ENCODE measurements around the gene CADPS. TPM values are rescaled to one million over a fixed set of nuclear protein-coding genes. Genes with fewer than 3 reads are reported as not detected.

CADPS gene
- total RNA-seq, 2 donors from 2014 or later: 11.7 to 20.8 TPM

DNA sequence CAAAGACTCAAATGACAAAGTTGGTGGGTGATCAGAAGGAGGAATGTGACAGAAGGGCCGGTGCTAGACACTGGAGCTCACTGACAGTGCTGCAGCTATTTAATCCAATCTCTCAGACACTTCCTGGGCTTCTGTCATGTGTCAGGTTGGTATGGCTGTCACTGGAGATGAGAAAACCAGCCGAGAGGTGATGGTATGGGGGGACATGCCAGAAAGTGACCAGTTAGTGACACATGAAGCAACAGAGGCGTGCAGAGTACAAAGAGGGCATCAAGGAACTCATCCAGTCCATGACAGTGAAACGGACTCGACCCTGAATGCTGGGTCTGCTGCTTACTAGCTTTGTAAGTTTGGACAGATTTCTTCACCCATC, 219.5 kb downstream of the CADPS start:
- Histone ChIP-seq H3K27me3 (ENCODE audit: control insufficient read depth, insufficient read depth, low read length, poor library complexity, severe bottlenecking) (no peaks in the 10 kb centered on the region), H3K4me3 (ENCODE audit: low read length) (no peak overlapping the region), H3K9ac (ENCODE audit: extremely low read depth, low read length, poor library complexity, severe bottlenecking) (no peak overlapping the region), H3K4me1 (ENCODE audit: control insufficient read depth, insufficient read depth, low read length) (no peaks in the 10 kb centered on the region), H3K36me3 (ENCODE audit: control insufficient read depth, insufficient read depth, low read length) (no peaks in the 10 kb centered on the region), H3K9me3 (ENCODE audit: control insufficient read depth, low read length) (no peaks in the 10 kb centered on the region), H3K27ac (ENCODE audit: low read depth, low read length) (no peak overlapping the region)
- WGBS, 2 experiments (ENCODE audit: insufficient coverage in 1 of 2, insufficient read length in 1 of 2): 94 to 100% methylated on average over 2 to 4 of the region's 5 CpGs
- Mint-ChIP-seq H3K4me3 (no peak overlapping the region), H3K4me1 (no peaks in the 10 kb centered on the region), H3K27ac (no peak overlapping the region), H3K27me3 (ENCODE audit: insufficient read depth) (no peaks in the 10 kb centered on the region), H3K36me3 (ENCODE audit: low read depth) (no peaks in the 10 kb centered on the region), H3K9me3 (no peaks in the 10 kb centered on the region)
- DNase-seq: no peak
- TF ChIP-seq, protein P1, sequence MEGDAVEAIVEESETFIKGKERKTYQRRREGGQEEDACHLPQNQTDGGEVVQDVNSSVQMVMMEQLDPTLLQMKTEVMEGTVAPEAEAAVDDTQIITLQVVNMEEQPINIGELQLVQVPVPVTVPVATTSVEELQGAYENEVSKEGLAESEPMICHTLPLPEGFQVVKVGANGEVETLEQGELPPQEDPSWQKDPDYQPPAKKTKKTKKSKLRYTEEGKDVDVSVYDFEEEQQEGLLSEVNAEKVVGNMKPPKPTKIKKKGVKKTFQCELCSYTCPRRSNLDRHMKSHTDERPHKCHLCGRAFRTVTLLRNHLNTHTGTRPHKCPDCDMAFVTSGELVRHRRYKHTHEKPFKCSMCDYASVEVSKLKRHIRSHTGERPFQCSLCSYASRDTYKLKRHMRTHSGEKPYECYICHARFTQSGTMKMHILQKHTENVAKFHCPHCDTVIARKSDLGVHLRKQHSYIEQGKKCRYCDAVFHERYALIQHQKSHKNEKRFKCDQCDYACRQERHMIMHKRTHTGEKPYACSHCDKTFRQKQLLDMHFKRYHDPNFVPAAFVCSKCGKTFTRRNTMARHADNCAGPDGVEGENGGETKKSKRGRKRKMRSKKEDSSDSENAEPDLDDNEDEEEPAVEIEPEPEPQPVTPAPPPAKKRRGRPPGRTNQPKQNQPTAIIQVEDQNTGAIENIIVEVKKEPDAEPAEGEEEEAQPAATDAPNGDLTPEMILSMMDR (conservative IDR thresholded peaks at IDR 0.05): no peak

DNA sequence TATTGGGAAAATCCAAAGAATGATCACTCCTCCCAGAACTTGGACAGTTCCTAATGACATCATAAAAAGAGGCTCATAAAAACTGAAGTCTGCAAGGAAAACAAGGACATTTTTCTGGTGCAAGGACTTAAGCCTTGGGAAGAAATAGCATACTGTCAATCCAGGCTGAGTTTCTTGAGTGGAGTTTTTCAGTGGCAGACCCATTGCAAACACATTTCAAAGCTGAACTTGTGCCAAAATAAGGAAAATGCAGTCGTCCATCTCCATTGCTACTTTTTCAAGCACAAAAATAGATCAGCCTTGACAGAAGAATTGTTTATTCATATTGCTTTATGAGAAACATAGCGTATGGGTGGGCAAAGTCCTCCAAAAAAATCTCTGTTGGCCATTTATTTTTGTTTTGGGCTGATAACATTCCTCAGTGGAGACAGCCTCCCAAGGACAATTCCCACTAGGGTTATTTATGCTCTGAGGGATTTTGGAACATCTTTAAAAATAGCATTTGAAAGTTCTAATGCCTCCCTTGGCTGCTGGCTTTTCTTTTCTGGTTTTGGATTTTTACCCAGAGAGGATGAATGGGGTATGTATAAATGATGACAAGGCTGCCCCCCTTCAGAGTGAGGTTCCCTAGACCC, 220.0 kb downstream of the CADPS start:
- no peaks in the 10 kb centered on the region for H3K27me3 ChIP-seq (ENCODE audit: control insufficient read depth, insufficient read depth, low read length, poor library complexity, severe bottlenecking)
- H3K4me3 ChIP-seq (ENCODE audit: low read length): no peak overlapping the region
- Mint-ChIP-seq H3K36me3 (ENCODE audit: low read depth) (no peaks in the 10 kb centered on the region), H3K9me3 (no peaks in the 10 kb centered on the region), H3K27ac (no peak overlapping the region), H3K27me3 (ENCODE audit: insufficient read depth) (no peaks in the 10 kb centered on the region), H3K4me3 (no peak overlapping the region), H3K4me1 (no peaks in the 10 kb centered on the region)
- no peak for DNase-seq
- H3K27ac ChIP-seq (ENCODE audit: low read depth, low read length): no peak overlapping the region
- H3K36me3 ChIP-seq (ENCODE audit: control insufficient read depth, insufficient read depth, low read length): peaks cover under 1% of the 10 kb centered on the region
- WGBS, 2 experiments (ENCODE audit: insufficient coverage in 1 of 2, insufficient read length in 1 of 2): 97 to 100% methylated on average over 1 to 2 of the region's 2 CpGs
- H3K4me1 ChIP-seq (ENCODE audit: control insufficient read depth, insufficient read depth, low read length): no peaks in the 10 kb centered on the region
- H3K9me3 ChIP-seq (ENCODE audit: control insufficient read depth, low read length): no peaks in the 10 kb centered on the region
- H3K9ac ChIP-seq (ENCODE audit: extremely low read depth, low read length, poor library complexity, severe bottlenecking): no peak overlapping the region
- TF ChIP-seq, protein P1 (conservative IDR thresholded peaks at IDR 0.05): no peak

DNA sequence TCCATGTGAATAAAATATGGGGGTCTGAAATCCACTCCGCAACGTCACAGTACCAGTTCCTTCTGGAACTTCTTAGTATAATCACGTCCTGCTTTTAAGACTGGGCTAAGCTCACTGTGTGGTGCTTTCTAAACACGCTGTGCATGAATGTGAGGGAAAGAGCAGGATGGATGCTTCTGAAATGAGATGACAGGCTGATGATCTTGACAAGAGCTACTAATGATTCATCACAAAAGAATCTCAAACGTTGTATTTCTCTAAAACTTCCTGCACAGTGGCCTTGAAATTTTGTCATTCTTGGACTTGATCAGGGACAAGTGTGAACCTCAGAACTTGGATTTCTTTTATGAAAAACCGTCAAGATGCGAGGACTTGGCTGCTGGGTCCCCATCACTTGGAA, 221.4 kb downstream of the CADPS start:
- Histone ChIP-seq H3K9ac (ENCODE audit: extremely low read depth, low read length, poor library complexity, severe bottlenecking) (no peak overlapping the region), H3K27ac (ENCODE audit: low read depth, low read length) (no peak overlapping the region), H3K4me1 (ENCODE audit: control insufficient read depth, insufficient read depth, low read length) (no peaks in the 10 kb centered on the region), H3K4me3 (ENCODE audit: low read length) (no peak overlapping the region), H3K36me3 (ENCODE audit: control insufficient read depth, insufficient read depth, low read length) (peaks cover 4% of the 10 kb centered on the region), H3K9me3 (ENCODE audit: control insufficient read depth, low read length) (no peaks in the 10 kb centered on the region), H3K27me3 (ENCODE audit: control insufficient read depth, insufficient read depth, low read length, poor library complexity, severe bottlenecking) (no peaks in the 10 kb centered on the region)
- Mint-ChIP-seq H3K9me3 (no peaks in the 10 kb centered on the region), H3K27ac (no peak overlapping the region), H3K4me3 (no peak overlapping the region), H3K4me1 (no peaks in the 10 kb centered on the region), H3K27me3 (ENCODE audit: insufficient read depth) (no peaks in the 10 kb centered on the region), H3K36me3 (ENCODE audit: low read depth) (no peaks in the 10 kb centered on the region)
- 80 to 83% methylated on average over 7 of the region's 7 CpGs for WGBS, 2 experiments (ENCODE audit: insufficient coverage in 1 of 2, insufficient read length in 1 of 2)
- DNase-seq: no peak
- TF ChIP-seq, protein P1 (conservative IDR thresholded peaks at IDR 0.05): no peak

Measured in endodermal cell (in vitro differentiated cells).